HG03108 (cell line): Measurements from ENCODE around the gene ZFP1.
"Not testable (repeated sequence)": the region's sequence is repeated elsewhere in the genome, so short reads cannot be mapped to it uniquely, and the experiment has no call there.

Experiments used
- ATAC-seq: cut with Tn5 transposase; IDR thresholded peaks from one replicate; pipeline ENCODE4 v1.9.1; 2021; ENCODE audit warnings: moderate library complexity; ENCODE audit not compliant: unreplicated experiment

Gene ZFP1

GRCh38 chr16:75112734-75113491, 35.4 kb upstream of the ZFP1 start:
- ATAC-seq: no peak

DNA sequence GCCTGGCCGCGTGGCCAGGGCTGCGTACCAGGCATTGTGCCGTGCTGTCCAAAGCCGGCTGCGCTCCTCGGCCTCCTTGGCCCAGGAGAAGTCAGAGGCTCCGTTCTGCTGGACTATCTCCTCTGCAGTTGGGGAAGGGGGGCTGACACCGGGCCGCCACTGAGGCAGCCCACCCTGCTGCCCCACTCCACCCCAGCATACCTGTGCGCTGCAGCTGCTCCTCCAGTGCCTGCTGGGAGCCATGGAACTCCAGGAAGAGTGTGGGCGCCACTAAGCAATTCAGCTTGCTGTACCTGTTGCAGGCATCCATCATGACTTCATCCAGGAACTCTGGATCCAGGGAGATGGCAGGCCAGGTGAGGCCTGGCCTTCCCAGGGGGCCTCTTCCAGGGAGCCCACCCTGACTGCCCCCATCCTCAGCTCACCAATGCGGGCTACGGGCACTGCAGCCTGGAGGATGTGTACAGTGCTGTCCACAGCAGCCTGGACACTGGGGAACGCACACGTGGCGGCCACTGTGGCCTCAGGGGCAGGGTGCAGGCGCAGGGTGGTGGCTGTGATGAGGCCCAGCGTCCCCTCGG, 34.7 kb upstream of the ZFP1 start:
- no peak for ATAC-seq

DNA sequence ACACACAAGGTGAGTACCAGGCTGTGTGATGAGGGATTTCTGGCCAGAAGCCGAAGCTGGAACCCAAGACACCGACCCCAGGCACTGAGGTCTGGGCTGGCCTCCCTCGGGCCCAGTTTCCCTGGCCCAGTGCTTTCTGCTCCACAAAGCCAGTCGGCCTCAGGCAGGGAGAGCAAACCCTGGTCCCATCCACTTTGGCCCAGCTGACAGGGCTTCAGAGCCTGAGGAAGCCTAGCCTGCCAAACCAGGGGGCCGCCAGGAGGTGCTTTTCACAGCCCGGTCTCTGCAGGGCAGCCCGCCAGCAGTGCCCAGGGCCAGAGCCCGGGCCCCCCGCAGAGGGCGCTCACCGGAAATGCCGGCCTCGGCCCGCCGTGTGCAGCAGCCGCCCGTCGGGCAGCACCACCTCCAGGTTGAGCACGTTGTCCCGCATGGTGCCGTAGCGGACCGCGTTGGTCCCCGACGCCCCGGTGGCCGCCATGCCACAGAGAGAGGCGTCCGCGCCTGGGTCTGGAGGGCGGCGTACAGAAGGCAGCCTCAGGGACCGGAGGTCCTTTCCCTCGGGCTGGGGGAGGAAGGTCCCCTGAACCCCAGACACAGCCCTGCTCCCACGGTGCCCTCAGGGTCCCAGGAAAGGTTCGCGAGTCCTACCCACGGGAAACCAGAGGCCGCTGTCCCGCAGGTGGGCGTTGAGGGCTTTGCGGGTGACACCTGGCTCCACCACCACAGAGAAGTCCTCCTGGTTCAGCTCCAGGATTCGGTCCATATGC, 34.0 kb upstream of the ZFP1 start:
- no peak for ATAC-seq

- ATAC-seq: no peak
Observed at GRCh38 chr16:75114946-75115825, 33.1 kb upstream of the ZFP1 start.

GRCh38 chr16:75116081-75116910, 32.0 kb upstream of the ZFP1 start, which contains the start of gene LDHD:
Gene LDHD (minus strand): TSS chr16:75116780. CDS start chr16:75116720, 60 bp downstream.
- ATAC-seq: no peak

DNA sequence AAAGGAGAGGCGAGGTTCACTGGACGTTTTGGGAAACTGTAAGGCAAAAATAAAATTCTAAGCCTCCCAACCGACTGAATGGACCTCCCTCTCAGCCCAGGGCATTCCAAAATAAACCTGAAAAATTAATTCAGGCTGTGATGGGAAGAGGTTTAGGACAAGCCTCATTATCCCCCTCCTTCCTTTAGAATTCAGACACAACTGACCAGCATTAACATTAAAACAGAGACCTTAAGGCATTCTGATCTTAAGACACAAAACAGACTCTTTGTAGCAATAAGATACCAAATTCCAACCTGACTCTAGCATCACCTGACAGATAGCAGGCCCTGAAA, 31.4 kb upstream of the ZFP1 start:
- no peak for ATAC-seq

DNA sequence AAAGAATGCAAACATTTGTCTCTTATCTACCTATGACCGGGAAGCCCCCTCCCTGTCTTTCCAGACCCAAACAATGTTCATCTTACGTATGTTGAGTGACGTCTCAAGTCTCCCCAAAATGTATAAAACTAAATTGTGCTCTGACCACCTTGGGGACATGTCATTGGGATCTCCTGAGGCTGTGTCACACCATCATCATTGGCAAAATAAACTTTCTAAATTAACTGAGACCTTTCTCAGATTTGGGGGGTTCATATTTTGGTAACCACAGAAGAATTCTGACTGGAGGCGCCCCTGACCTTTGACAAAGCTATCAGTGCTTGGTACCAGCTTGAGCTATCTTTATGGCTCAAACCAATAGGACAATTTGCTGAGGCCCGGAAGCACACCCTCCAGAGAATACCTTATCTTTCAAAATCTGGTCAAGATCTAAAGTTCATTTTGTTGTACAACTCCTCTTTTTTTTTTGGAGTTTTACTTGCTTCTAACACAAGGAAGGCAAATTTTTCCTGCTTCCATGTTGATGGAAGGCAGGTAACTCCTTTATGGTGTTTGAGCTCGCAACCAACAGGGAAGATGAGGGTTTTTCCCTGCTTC, 29.3 kb upstream of the ZFP1 start:
- ATAC-seq: no peak

- no peak for ATAC-seq
Observed at GRCh38 chr16:75120253-75120652, 28.1 kb upstream of the ZFP1 start.

GRCh38 chr16:75121949-75122568, 26.3 kb upstream of the ZFP1 start:
- ATAC-seq: no peak

DNA sequence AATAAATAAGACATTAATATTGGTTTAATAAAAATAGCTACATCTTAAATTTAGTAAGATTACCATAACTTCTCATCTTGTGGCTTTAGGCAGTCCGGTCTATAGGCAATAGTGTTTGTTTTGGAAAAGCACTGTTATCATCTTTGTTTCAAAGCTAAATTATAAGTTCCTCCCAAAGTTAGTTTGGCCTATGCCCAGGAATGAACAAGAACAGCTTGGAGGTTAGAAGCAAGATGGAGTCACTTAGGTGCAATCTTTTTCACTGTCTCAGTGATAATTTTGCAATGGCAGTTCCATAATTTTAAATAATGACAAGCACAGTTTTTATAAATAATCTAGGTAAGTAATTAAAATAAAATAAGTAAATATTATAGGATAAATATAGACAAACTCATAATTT, 25.7 kb upstream of the ZFP1 start:
- ATAC-seq: no peak

DNA sequence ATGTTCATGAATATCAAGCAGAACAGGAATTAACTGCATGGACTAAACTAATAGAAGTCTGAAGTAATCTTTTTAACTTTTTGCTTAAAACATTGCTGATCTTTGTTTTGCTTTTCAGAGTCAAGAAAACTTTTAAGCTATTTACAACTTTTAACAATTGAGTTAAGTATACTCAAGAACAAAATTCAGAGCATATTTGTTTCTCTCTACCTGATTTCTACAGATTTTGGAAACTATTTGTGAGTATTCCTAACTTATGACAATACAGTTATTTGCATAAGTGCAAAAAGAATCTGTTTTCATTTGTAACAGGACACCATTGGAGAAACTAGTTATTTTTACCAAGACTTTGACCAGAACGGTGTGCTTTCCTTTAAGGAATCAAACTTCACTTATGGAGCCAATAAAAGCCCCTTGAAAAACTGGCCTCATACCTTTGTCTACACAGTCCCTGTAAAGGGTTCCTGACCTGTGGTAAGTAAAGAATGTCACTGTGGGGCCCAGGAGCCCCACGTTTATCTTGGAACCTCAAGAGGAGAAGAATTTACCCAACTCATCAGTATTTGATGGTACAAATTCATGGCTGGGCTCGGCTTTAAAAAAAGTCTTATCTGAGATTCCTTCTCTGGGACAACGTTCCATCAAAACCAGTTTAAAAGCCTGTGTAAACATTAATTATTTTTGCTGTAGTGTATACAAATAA, 20.5 kb upstream of the ZFP1 start:
- ATAC-seq: no peak

GRCh38 chr16:75129421-75130149, 18.7 kb upstream of the ZFP1 start:
- not testable (repeated sequence) for ATAC-seq

DNA sequence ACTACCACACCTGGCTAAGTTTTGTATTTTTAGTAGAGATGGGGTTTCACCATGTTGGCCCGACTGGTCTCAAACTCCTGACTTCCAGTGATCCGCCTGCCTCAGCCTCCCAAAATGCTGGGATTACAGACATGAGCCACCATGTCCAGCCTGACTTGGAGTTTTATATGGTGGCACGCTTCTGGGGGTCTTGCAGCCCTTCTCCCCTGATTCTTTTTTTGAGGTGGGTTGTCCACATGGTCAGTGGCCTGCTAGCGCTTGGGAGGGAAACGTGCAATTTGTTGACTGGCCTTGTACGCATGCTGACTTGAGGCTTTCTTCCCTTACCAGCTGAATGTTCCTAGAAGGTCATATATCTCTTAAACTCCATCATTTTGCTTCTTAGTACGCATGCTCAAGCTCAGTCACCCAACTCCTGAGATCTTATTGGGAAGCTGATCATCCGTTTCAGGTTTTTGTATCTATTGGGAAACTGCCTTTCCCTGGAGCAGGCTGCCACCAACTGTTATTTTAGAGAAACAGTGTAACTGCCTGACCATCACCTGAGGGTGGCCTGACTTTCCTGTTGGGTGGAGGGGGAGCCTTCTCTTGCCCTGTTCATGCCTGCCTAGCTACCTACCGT, 18.1 kb upstream of the ZFP1 start:
- no peak for ATAC-seq

DNA sequence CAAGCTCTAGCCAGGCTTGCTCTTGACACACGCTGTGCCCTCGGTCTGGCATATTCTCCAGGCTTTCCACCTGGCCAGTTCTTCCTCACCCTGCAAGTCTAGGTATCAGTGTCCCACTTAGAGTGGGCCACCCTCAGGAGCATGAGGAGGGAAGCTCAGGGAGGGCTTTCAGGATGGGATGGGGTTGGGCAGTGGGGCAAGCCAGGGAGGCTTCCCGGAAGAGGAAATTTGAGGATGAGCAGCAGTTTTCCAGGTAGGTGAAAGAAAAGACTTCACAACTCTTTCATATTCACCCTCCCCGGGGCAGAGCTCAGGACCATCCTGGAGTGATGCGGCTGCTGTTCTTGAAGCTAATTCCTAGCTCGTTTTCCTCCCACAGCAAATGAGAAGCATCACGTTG, 17.2 kb upstream of the ZFP1 start:
- ATAC-seq: no peak

DNA sequence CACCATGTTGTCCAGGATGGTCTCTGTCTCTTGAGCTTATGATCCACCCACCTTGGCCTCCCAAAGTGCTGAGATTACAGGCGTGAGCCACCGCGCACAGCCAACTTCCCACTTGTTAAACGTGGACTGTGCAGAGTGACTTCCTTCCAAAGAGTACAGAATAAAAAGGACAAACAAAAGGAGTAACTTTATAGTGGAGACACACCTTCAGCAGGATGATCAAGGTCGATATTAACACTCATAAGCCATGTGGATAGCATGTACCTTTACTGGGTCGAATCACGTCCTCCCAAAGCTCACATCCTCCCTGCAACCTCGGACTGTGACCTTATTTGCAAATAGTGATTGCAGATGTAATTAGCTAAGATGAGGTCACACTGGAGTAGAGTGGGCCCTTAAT, 10.1 kb upstream of the ZFP1 start:
- ATAC-seq: no peak

GRCh38 chr16:75138636-75139035, 9.7 kb upstream of the ZFP1 start:
- no peak for ATAC-seq

GRCh38 chr16:75139498-75139897, 8.8 kb upstream of the ZFP1 start:
- no peak for ATAC-seq

GRCh38 chr16:75143941-75144340, 4.4 kb upstream of the ZFP1 start:
- no peak for ATAC-seq
